Pancreas (tissue), 10 donors: ENCODE data around the gene GRIN2A. TPM values are rescaled to one million over a fixed set of nuclear protein-coding genes. Genes with fewer than 3 reads are reported as not detected.

Experiments
- ATAC-seq, 4 donors: fragments of 200-7000 bp; cut with Tn5 transposase; one replicate each; pipeline versions ENCODE4 v1.8.0 to v1.9.1; 2020; ENCODE audit warnings: mild to moderate bottlenecking in 4 of 4, moderate library complexity in 4 of 4
- DNase-seq, 6 donors: peaks; one replicate each; pipeline ENCODE4 v3.0.0-alpha.2; 2020
- FAIRE-seq: peaks from 2 replicates; lab custom pipeline; 2012; peaks lifted over from hg19 to GRCh38; lab: Jason Lieb, UNC
- H3K27ac ChIP-seq, 4 donors: fragments of 200-600 bp; sonication (generic); 1 replicate in 3 of 4; 2 replicates in 1 of 4; pipeline versions ENCODE4 v1.5.0 to v1.8.0; 2020
- H3K27me3 ChIP-seq, 4 donors: fragments of 200-600 bp; one replicate each; pipeline ENCODE4 v1.8.0; 2021
- H3K36me3 ChIP-seq, 3 donors: fragments of 200-600 bp; sonication (generic) in 1 of 3; one replicate each; pipeline versions ENCODE4 v1.5.0 to v1.8.0; 2020 to 2021
- H3K4me1 ChIP-seq, 3 donors: fragments of 200-600 bp; one replicate each; pipeline ENCODE4 v1.8.0; 2021
- H3K4me3 ChIP-seq, 4 donors: fragments of 200-600 bp; sonication (generic) in 2 of 4; one replicate each; pipeline versions ENCODE4 v1.5.0 to v1.8.0; 2020 to 2021
- H3K9me3 ChIP-seq, 4 donors: fragments of 200-600 bp; one replicate each; pipeline ENCODE4 v1.8.0; 2021
- WGBS, 2 donors: extraction: QIAGEN DNeasy Blood & Tissue Kit; methylation state at CpG; one replicate each; pipeline ENCODE4 v1.1.7; 2013; 5-methylcytosine and 5-hydroxymethylcytosine counted together
- intact Hi-C, 3 donors: fragments of 100-400 bp; cut with DNase I; formaldehyde crosslinking; loops; one replicate each; pipeline versions ENCODE4 v1.11.1 to v1.14.2; 2022
- polyA plus RNA-seq, 2 donors: library from polyadenylated mRNA; stranded (reverse); fragments of 200-250 nt; gene quantifications; one replicate each; pipeline ENCODE4 v1.2.3, GENCODE V29; 2013
- total RNA-seq, 6 donors: library from RNA; stranded (reverse); fragmentation: NEBNext Ultra II Directional in 4 of 6; extraction: Animal tissue kit (Norgen Biotek cat#: 25700) in 4 of 6; gene quantifications; one replicate each; pipeline versions ENCODE4 v1.2.1 to v1.2.4, GENCODE V29; 2021 to 2023
- TF ChIP-seq, protein P1 (sequence below), 4 donors: fragments of 200-600 bp; sonication (generic) in 3 of 4; IDR thresholded peaks; one replicate each; pipeline versions ENCODE4 v1.5.0 to v1.8.0; 2021; ENCODE audit warnings: antibody characterized with exemption in 4 of 4
- donor health status: healthy with polysubstance abuse.
- donor health status: DM: no; HTN: no; CAD: no; lungs with moderate emphysema.
- donor health status: DM: no; HTN: no; CAD: no.
- donor health status: control.
- donor health status: control.
- donor health status: Bipolar disorder and iron deficiency.
- donor health status: DM: yes; HTN: yes; CAD: no.
- donor health status: DM: no; HTN: no; CAD: no.
- donor health status: DM: no; HTN: no; CAD: no.
- donor health status: DM: yes; HTN: yes; CAD: no.

GRIN2A gene
- total and polyA plus RNA-seq, 8 donors, result 0.09 to 2.2 (median 0.32) TPM

DNA sequence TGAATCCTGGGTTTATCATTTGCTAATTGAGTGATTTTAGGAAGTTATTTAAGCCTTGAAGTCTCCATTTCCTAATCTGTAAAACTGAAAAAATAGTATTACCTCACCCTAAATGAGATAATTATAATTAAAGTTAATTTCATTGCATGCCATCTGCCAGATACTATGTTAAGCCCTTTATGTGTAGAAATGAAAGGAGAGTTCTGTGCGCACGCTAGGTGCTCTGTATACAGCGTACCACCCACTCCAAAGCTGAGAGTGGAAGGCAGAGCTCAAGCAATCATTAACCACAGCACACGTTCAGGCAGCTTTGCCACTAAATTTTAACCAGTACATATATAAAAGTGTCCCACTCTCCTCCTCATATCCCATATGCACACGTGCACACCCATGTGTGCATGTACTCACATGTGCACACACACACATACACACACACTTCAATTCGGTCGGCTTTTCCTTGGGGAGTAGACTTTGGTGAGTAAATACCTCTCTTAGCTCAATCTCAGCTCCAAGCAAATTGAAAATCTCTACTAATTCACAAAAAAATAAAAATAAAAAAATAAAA lies 204.8 kb downstream of the GRIN2A start:
- H3K36me3 ChIP-seq, result no peaks in the 10 kb centered on the region
- H3K27me3 ChIP-seq, result no peaks in the 10 kb centered on the region
- intact Hi-C loops, result no loop called here
- H3K4me1 ChIP-seq, result no peaks in the 10 kb centered on the region
- no peak for DNase-seq
- H3K4me3 ChIP-seq, result no peak overlapping the region
- no peak for ATAC-seq
- WGBS, 2 donors, result 20 to 32% methylated on average over 7 of the region's 7 CpGs
- TF ChIP-seq, protein P1, sequence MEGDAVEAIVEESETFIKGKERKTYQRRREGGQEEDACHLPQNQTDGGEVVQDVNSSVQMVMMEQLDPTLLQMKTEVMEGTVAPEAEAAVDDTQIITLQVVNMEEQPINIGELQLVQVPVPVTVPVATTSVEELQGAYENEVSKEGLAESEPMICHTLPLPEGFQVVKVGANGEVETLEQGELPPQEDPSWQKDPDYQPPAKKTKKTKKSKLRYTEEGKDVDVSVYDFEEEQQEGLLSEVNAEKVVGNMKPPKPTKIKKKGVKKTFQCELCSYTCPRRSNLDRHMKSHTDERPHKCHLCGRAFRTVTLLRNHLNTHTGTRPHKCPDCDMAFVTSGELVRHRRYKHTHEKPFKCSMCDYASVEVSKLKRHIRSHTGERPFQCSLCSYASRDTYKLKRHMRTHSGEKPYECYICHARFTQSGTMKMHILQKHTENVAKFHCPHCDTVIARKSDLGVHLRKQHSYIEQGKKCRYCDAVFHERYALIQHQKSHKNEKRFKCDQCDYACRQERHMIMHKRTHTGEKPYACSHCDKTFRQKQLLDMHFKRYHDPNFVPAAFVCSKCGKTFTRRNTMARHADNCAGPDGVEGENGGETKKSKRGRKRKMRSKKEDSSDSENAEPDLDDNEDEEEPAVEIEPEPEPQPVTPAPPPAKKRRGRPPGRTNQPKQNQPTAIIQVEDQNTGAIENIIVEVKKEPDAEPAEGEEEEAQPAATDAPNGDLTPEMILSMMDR (IDR thresholded peaks at IDR 0.05), result no peak
- H3K27ac ChIP-seq, result no peak overlapping the region
- FAIRE-seq, result no peak
- no peaks in the 10 kb centered on the region for H3K9me3 ChIP-seq

DNA sequence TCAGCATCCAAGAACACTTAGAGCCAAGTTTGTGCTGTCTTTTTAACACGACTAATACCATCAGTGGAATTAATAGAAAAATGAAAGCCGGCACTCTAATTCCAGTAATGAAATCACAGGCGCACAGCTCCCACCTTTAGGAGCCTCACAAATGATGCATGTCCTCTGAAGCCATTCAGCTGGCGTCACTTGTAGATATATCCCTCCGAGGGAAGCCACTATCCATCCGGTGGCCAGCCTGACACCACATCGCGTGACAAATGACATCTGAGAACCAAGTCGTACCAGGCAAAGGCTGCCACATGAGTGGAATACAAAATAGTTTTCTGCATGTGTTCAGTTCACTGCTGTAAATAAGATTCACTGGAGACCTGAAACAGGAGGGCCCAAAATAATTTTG lies 205.6 kb downstream of the GRIN2A start:
- TF ChIP-seq, protein P1 (IDR thresholded peaks at IDR 0.05), result no peak
- 45 to 68% methylated on average over 9 of the region's 9 CpGs for WGBS, 2 donors
- H3K27ac ChIP-seq, result no peak overlapping the region
- H3K36me3 ChIP-seq, result no peaks in the 10 kb centered on the region
- H3K27me3 ChIP-seq, result no peaks in the 10 kb centered on the region
- H3K4me1 ChIP-seq, result no peaks in the 10 kb centered on the region
- intact Hi-C loops, result no loop called here
- ATAC-seq (no peak), FAIRE-seq (no peak), DNase-seq (no peak)
- no peaks in the 10 kb centered on the region for H3K9me3 ChIP-seq
- H3K4me3 ChIP-seq, result no peak overlapping the region

DNA sequence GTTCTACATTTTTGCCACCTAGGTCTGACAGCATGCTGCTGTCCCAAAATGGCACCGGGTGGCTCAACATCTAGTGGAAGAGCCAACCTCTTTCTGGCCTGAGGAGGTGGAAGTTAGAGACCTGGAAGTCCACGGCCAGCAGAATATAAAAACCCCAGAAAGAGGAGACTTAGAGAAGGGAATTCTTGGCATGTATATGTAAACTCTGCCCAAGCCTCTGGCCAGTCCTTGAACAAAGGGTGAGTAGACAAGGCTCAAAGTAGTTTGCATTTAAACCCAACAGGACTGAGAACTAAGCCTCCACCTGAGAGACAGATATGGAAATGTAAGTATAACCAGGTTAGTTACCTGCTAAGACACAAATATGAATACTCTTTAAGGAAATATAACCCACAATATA lies 210.3 kb downstream of the GRIN2A start:
- FAIRE-seq (no peak), DNase-seq (no peak), ATAC-seq (no peak)
- TF ChIP-seq, protein P1 (IDR thresholded peaks at IDR 0.05), result no peak
- H3K27ac ChIP-seq, result no peak overlapping the region
- no peaks in the 10 kb centered on the region for H3K36me3 ChIP-seq
- intact Hi-C loops, result no loop called here
- no peaks in the 10 kb centered on the region for H3K27me3 ChIP-seq
- no peaks in the 10 kb centered on the region for H3K9me3 ChIP-seq
- WGBS, 2 donors, result 52 to 67% methylated on average over 2 of the region's 2 CpGs
- no peak overlapping the region for H3K4me3 ChIP-seq
- no peaks in the 10 kb centered on the region for H3K4me1 ChIP-seq

DNA sequence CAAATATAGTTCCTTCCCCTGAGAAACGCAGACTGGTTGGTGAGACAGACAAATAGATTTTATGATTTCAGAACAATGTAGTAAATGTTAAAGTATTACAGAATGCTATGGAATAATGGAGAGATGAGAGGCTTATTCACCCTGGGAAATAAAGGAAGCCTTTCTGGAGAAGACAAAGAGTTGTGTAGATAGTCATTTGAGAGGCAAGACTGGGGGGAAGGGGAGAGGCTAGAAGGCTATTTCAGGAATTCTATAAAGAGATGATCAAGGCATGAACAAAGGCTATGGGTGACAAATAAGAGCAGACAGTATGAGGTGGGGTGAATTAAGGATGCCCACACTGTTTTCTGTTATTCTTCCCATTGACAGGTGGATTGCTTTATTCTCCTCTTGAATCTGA lies 211.4 kb downstream of the GRIN2A start:
- H3K27me3 ChIP-seq, result no peaks in the 10 kb centered on the region
- TF ChIP-seq, protein P1 (IDR thresholded peaks at IDR 0.05), result no peak
- no peak overlapping the region for H3K4me3 ChIP-seq
- intact Hi-C loops, result no loop called here
- no peaks in the 10 kb centered on the region for H3K9me3 ChIP-seq
- DNase-seq (no peak), ATAC-seq (no peak), FAIRE-seq (no peak)
- no peak overlapping the region for H3K27ac ChIP-seq
- no peaks in the 10 kb centered on the region for H3K4me1 ChIP-seq
- 68 to 83% methylated on average over 1 of the region's 1 CpG for WGBS, 2 donors
- H3K36me3 ChIP-seq, result no peaks in the 10 kb centered on the region

DNA sequence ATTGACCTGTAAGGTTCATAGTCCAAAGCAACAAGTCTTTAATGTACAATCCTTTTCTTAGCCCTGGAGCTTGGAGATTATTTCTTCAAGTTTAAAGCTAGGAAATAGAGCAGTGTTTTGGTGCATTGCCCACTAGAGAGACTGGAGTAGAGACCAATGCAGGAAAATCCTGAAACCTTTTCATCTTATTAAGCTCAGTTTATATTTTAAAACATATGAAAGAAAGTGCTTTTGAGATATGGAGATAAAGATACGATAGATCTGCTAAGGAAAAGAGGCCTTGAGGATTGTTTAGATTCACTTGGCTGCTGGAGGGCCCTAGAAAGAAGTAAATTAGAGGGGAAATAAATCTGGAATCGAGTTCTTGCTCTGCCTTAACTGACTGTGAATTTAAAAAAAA lies 212.0 kb downstream of the GRIN2A start:
- H3K4me1 ChIP-seq, result no peaks in the 10 kb centered on the region
- H3K36me3 ChIP-seq, result no peaks in the 10 kb centered on the region
- intact Hi-C loops, result no loop called here
- ATAC-seq (no peak), DNase-seq (no peak), FAIRE-seq (no peak)
- WGBS, 2 donors, result 48% methylated on average over 2 of the region's 2 CpGs
- no peak overlapping the region for H3K4me3 ChIP-seq
- no peaks in the 10 kb centered on the region for H3K27me3 ChIP-seq
- no peaks in the 10 kb centered on the region for H3K9me3 ChIP-seq
- TF ChIP-seq, protein P1 (IDR thresholded peaks at IDR 0.05), result no peak
- H3K27ac ChIP-seq, result no peak overlapping the region
